CD14-positive monocyte (primary cell): ENCODE data around the gene ADAMTS20. TPM values are rescaled to one million over a fixed set of nuclear protein-coding genes. Genes with fewer than 3 reads are reported as not detected.

ENCODE experiments used
- DNase-seq, 3 donors: peaks; one replicate each; pipeline ENCODE4 v3.0.0-alpha.2; 2011 to 2022
- H2AFZ ChIP-seq: 2 replicates; pipeline ENCODE4 v1.6.0; 2012; ENCODE audit warnings: mild to moderate bottlenecking, low read depth, low read length, inconsistent platforms; ENCODE audit not compliant: insufficient read depth, poor library complexity, severe bottlenecking
- H3K27ac ChIP-seq, 2 donors: 1 replicate in 1 of 2; 2 replicates in 1 of 2; pipeline ENCODE4 v1.5.1; 2012 to 2013; ENCODE audit warnings: low read length in 2 of 2, control low read depth in 1 of 2, inconsistent platforms in 1 of 2, low read depth in 1 of 2, mild to moderate bottlenecking in 1 of 2
- H3K27me3 ChIP-seq, 2 donors: one replicate each; pipeline versions ENCODE4 v1.6.0 to v1.6.1; 2011 to 2013; ENCODE audit warnings: low read length in 2 of 2; ENCODE audit not compliant: control insufficient read depth in 2 of 2, insufficient read depth in 2 of 2
- H3K36me3 ChIP-seq, 2 donors: replicated peaks in 1 of 2; 1 replicate in 1 of 2; 2 replicates in 1 of 2; pipeline versions ENCODE4 v1.5.1 to v1.6.1; 2012 to 2013; ENCODE audit warnings: low read length in 2 of 2, control low read depth in 1 of 2, inconsistent platforms in 1 of 2, mild to moderate bottlenecking in 1 of 2; ENCODE audit not compliant: insufficient read depth in 2 of 2, control insufficient read depth in 1 of 2
- H3K4me1 ChIP-seq, 2 donors: 1 replicate in 1 of 2; 2 replicates in 1 of 2; pipeline versions ENCODE4 v1.5.1 to v1.6.1; 2012 to 2013; ENCODE audit warnings: low read length in 2 of 2, control low read depth in 1 of 2, inconsistent platforms in 1 of 2, mild to moderate bottlenecking in 1 of 2, moderate library complexity in 1 of 2; ENCODE audit not compliant: insufficient read depth in 2 of 2, control insufficient read depth in 1 of 2
- H3K4me2 ChIP-seq: replicated peaks from 2 replicates; pipeline ENCODE3; 2012; ENCODE audit warnings: low read length, moderate library complexity, mild to moderate bottlenecking; ENCODE audit not compliant: poor library complexity, severe bottlenecking; ENCODE audit errors: extremely low read depth
- H3K4me3 ChIP-seq, 3 experiments: fragments of 200-600 bp in 1 of 3; sonication (generic) in 1 of 3; replicated peaks in 1 of 3; 1 replicate in 2 of 3; 2 replicates in 1 of 3; pipeline ENCODE4 v1.5.1; 2011 to 2013; ENCODE audit warnings: low read length in 3 of 3, mild to moderate bottlenecking in 3 of 3, control low read depth in 2 of 3, low read depth in 2 of 3, inconsistent platforms in 1 of 3, moderate library complexity in 1 of 3
- H3K79me2 ChIP-seq: 2 replicates; pipeline ENCODE4 v1.6.0; 2012; ENCODE audit warnings: mild to moderate bottlenecking, control low read depth, inconsistent platforms, low read length, moderate library complexity; ENCODE audit not compliant: insufficient read depth
- H3K9ac ChIP-seq: 2 replicates; pipeline ENCODE4 v1.6.0; 2017; ENCODE audit warnings: low read length, mild to moderate bottlenecking; ENCODE audit not compliant: insufficient read depth, poor library complexity, severe bottlenecking
- H3K9me3 ChIP-seq, 2 donors: replicated peaks in 1 of 2; 1 replicate in 1 of 2; 2 replicates in 1 of 2; pipeline versions ENCODE4 v1.5.1 to v1.6.1; 2012 to 2013; ENCODE audit warnings: low read length in 2 of 2, control low read depth in 1 of 2; ENCODE audit not compliant: control insufficient read depth in 1 of 2, insufficient read depth in 1 of 2
- H4K20me1 ChIP-seq: 2 replicates; pipeline ENCODE4 v1.6.0; 2012; ENCODE audit warnings: mild to moderate bottlenecking, low read length, control low read depth, moderate library complexity; ENCODE audit not compliant: insufficient read depth
- H3K27ac Mint-ChIP-seq, 7 donors: one replicate each; pipeline ENCODE4 v1.8.0; 2020; ENCODE audit warnings: mild to moderate bottlenecking in 7 of 7, mixed read lengths in 7 of 7, moderate library complexity in 6 of 7, inconsistent platforms in 2 of 7
- H3K27me3 Mint-ChIP-seq, 3 donors: one replicate each; pipeline ENCODE4 v1.8.0; 2021 to 2022; ENCODE audit warnings: low read depth in 3 of 3, mild to moderate bottlenecking in 3 of 3, mixed read lengths in 3 of 3, moderate library complexity in 3 of 3, inconsistent platforms in 1 of 3
- H3K36me3 Mint-ChIP-seq, 2 donors: one replicate each; pipeline ENCODE4 v1.8.0; 2020; ENCODE audit warnings: mixed read lengths in 2 of 2, inconsistent platforms in 1 of 2, mild to moderate bottlenecking in 1 of 2
- H3K4me1 Mint-ChIP-seq: one replicate; pipeline ENCODE4 v1.8.0; 2020; ENCODE audit warnings: mild to moderate bottlenecking, mixed read lengths
- H3K4me3 Mint-ChIP-seq, 2 donors: one replicate each; pipeline ENCODE4 v1.8.0; 2020; ENCODE audit warnings: mild to moderate bottlenecking in 2 of 2, mixed read lengths in 2 of 2, moderate library complexity in 1 of 2
- H3K9me3 Mint-ChIP-seq, 7 donors: one replicate each; pipeline ENCODE4 v1.8.0; 2020 to 2022; ENCODE audit warnings: mixed read lengths in 7 of 7, mild to moderate bottlenecking in 6 of 7, moderate library complexity in 6 of 7, inconsistent platforms in 2 of 7
- WGBS: methylation state at CpG from one replicate; pipeline ENCODE4 v1.1.5; 2013; ENCODE audit warnings: missing lambda C conversion rate; ENCODE audit not compliant: insufficient coverage; 5-methylcytosine and 5-hydroxymethylcytosine counted together
- intact Hi-C, 2 donors: fragments of 100-400 bp; cut with micrococcal nuclease; formaldehyde crosslinking; loops; one replicate each; pipeline versions ENCODE4 v1.15.0 to v1.15.1; 2023
- polyA plus RNA-seq, 3 donors: library from polyadenylated mRNA; depleted of rRNA in 1 of 3; unstranded in 2 of 3; stranded (reverse) in 1 of 3; fragments of 300-500 nt in 2 of 3; fragments of >200 nt in 1 of 3; fragmentation: Illumina TruSeq in 2 of 3; gene quantifications; 1 replicate in 2 of 3; 2 replicates in 1 of 3; pipeline ENCODE4 v1.2.3, GENCODE V29; 2012 to 2021
- TF ChIP-seq, protein P1 (sequence below): fragments of 200-600 bp; IDR thresholded peaks from one replicate; pipeline ENCODE4 v1.8.0; 2022; ENCODE audit warnings: antibody characterized with exemption, mild to moderate bottlenecking

The ADAMTS20 gene
- polyA plus RNA-seq, 3 donors: not detected

GRCh38 chr12:43336962-43337555 is 214.9 kb downstream of the ADAMTS20 start:
- TF ChIP-seq, protein P1, sequence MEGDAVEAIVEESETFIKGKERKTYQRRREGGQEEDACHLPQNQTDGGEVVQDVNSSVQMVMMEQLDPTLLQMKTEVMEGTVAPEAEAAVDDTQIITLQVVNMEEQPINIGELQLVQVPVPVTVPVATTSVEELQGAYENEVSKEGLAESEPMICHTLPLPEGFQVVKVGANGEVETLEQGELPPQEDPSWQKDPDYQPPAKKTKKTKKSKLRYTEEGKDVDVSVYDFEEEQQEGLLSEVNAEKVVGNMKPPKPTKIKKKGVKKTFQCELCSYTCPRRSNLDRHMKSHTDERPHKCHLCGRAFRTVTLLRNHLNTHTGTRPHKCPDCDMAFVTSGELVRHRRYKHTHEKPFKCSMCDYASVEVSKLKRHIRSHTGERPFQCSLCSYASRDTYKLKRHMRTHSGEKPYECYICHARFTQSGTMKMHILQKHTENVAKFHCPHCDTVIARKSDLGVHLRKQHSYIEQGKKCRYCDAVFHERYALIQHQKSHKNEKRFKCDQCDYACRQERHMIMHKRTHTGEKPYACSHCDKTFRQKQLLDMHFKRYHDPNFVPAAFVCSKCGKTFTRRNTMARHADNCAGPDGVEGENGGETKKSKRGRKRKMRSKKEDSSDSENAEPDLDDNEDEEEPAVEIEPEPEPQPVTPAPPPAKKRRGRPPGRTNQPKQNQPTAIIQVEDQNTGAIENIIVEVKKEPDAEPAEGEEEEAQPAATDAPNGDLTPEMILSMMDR: peak; percentile 23
- Histone ChIP-seq H3K4me2 (no peak overlapping the region), H3K4me3 (no peak overlapping the region), H3K4me1 (peaks cover 6 to 11% of the 10 kb centered on the region in 2 donors), H3K9ac (no peak overlapping the region), H4K20me1 (no peaks in the 10 kb centered on the region), H3K36me3 (no peaks in the 10 kb centered on the region), H3K9me3 (no peaks in the 10 kb centered on the region), H3K27me3 (no peaks in the 10 kb centered on the region), H2AFZ (no peak overlapping the region), H3K27ac (no peak overlapping the region), H3K79me2 (no peaks in the 10 kb centered on the region)
- Mint-ChIP-seq H3K9me3 (no peaks in the 10 kb centered on the region), H3K4me3 (no peak overlapping the region), H3K27me3 (no peaks in the 10 kb centered on the region), H3K4me1 (peaks cover 9% of the 10 kb centered on the region), H3K36me3 (no peaks in the 10 kb centered on the region), H3K27ac (no peak overlapping the region)
- intact Hi-C loops: no loop called here
- no peak for DNase-seq
- no CpG with 5 or more reads among the region's 1 CpG for WGBS

GRCh38 chr12:43333644-43334043 is 218.4 kb downstream of the ADAMTS20 start:
- Mint-ChIP-seq H3K9me3 (peaks cover 0 to 6% (median 0%) of the 10 kb centered on the region in 7 donors), H3K36me3 (no peaks in the 10 kb centered on the region), H3K27me3 (peaks cover 0 to 5% (median 1%) of the 10 kb centered on the region in 3 donors), H3K4me3 (no peak overlapping the region), H3K27ac (no peak overlapping the region), H3K4me1 (peaks cover 6% of the 10 kb centered on the region)
- TF ChIP-seq, protein P1: no peak
- H3K9ac ChIP-seq: no peak overlapping the region
- no peaks in the 10 kb centered on the region for H3K9me3 ChIP-seq
- no peaks in the 10 kb centered on the region for H3K36me3 ChIP-seq
- no peak overlapping the region for H3K27ac ChIP-seq
- H3K4me1 ChIP-seq: peaks cover 6 to 8% of the 10 kb centered on the region in 2 donors
- H4K20me1 ChIP-seq: no peaks in the 10 kb centered on the region
- no peaks in the 10 kb centered on the region for H3K27me3 ChIP-seq
- no peak overlapping the region for H3K4me2 ChIP-seq
- H3K4me3 ChIP-seq: no peak overlapping the region
- no CpG with 5 or more reads among the region's 2 CpGs for WGBS
- no peak for DNase-seq
- intact Hi-C loops: no loop called here
- H2AFZ ChIP-seq: no peak overlapping the region
- no peaks in the 10 kb centered on the region for H3K79me2 ChIP-seq
